HG02678 (cell line): Measurements from ENCODE around the gene DAND5.

Experiments used
- ATAC-seq: cut with Tn5 transposase; IDR thresholded peaks from one replicate; pipeline ENCODE4 v1.9.1; 2021; ENCODE audit warnings: mild to moderate bottlenecking, moderate library complexity; ENCODE audit not compliant: unreplicated experiment

DAND5 gene

DNA sequence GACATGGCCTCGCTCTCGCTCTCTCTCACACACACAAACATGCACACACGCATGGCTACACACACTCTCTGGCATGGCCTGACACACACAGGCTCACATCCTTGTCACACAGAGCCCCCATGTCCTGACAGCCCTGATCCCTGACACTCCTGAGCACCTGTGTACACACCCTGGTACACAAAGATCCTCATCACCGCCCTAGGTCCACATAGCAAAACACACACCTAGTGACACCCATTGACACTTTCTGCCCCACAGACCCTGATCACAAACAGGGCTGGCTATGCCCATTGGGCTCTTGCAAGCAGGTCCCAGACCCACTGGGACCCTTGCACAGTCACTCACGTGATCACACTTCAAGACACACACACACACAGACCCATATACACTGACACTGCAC, 21.9 kb downstream of the DAND5 start:
- no peak for ATAC-seq

DNA sequence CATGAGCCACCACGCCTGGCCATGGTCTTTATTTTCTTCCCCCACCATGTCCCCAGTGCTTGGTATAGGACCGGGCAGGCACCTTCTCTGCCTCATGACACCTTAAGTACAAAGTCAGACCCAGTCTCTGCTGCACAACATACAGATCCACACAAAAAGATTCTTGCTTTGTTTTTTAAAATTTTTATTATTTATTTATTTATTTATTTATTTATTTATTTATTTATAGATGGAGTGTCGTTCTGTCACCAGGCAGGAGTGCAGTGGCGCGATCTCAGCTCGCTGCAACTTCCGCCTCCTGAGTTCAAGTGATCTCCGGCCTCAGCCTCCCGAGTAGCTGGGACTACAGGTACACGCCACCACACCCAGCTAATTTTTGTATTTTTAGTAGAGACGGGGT, 23.4 kb downstream of the DAND5 start:
- no peak for ATAC-seq

DNA sequence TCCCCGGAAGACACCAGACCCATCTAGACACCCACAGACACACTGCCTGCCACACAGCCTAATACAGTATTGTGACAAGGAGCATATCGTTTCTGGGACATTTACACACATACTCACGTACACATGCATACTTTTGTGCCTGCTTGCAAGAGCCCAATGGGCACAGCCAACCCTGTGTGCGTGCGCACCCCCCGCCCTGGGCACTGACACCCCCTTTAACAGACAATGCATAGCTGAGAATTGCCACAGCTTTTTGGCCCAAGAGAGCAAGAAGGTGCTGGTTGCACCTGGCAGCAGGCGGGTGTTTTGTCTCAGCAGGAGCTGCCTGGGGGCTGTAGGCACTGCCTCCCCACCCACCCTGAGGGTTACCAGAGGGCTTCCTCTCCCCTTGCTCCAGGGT, 24.2 kb downstream of the DAND5 start:
- ATAC-seq = no peak

DNA sequence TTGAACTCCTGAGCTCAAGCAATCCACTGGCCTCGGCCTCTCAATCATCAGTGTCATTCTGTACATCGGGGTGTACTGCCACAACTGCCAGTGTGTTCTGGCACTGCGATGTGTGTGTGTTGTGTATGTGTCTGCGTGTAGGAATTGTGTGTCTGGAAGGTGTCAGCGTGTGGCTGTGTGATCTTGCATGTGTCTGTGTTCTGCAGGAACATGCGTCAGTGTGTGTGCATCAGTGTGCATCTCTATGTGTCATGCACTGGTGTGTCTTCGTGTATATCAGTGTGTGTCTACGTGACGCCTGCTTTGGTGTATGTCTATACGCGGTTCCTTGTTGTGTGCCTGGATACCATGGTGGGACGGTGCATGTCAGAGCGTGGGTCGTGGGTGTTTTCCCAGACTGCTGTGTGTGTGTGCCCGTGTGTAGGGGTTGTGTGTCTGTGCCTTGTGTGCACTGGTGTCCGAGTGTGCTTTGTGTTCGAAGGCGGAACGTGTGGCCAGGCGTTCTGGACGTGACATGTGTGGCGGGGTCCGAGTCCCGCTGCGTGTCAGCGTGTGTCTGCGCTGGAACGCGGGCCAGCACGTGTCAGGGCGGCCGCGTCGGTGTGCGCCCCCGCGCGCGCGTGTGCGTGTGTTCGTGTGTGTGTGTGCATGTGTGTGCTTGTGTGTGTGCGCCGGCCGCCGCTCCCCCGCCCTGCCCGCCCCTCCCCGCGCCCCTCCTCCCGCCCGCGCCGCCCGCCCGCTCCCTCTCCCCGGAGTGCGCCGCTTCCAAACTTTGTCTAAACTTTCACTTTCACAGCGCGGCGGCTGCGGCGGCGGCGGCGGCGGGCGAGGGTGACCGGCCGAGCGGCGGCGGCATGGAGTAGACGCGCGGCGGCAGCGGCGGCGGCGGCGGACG, 25.6 kb downstream of the DAND5 start, which contains the start of gene NFIX:
Gene NFIX (plus strand): TSS at position 775 of the 895 bp plus-strand sequence. CDS start 363 bp downstream, outside the sequence.
- ATAC-seq = no peak

DNA sequence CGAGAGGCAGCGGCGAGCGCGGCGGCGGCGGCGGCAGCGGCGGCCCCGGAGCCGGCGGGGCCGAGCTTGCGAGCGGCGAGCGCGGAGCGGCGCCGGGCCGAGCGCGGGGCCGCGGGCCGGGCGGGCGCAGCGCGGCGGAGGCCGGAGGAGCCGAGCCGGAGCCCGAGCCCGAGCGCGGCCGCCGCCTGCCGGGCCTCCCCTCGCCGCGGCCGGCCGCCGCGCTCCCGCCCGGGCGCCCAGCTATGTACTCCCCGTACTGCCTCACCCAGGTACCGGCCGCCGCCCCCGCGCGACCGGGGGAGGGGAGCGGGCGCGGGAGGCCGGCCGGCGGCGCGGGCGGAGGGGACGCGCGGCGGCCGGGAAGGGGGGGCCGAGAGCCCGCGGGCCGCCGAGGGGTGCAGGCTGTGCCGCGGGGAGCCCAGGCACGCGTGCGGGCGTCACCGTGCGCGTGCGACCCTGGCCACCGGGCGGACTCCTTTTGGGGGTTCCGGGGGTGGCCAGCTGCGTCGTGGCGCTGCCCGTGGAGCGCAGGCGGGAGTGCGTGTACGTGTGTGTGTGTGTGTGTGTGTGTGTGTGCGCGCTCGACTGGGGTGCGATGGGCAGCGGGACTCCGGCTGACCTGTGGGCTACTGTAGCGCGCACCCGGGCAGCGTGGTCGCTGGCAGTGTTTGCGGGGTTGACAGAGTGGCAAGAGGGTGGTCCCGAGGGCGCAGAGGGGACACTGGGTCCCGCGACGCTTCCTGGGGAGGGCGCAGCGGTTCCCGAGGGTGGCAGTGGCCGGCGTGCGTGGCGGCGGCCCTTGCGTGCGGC, 26.4 kb downstream of the DAND5 start:
- ATAC-seq = no peak

GRCh38 chr19:12996406-12997094, 27.2 kb downstream of the DAND5 start:
- ATAC-seq = no peak

DNA sequence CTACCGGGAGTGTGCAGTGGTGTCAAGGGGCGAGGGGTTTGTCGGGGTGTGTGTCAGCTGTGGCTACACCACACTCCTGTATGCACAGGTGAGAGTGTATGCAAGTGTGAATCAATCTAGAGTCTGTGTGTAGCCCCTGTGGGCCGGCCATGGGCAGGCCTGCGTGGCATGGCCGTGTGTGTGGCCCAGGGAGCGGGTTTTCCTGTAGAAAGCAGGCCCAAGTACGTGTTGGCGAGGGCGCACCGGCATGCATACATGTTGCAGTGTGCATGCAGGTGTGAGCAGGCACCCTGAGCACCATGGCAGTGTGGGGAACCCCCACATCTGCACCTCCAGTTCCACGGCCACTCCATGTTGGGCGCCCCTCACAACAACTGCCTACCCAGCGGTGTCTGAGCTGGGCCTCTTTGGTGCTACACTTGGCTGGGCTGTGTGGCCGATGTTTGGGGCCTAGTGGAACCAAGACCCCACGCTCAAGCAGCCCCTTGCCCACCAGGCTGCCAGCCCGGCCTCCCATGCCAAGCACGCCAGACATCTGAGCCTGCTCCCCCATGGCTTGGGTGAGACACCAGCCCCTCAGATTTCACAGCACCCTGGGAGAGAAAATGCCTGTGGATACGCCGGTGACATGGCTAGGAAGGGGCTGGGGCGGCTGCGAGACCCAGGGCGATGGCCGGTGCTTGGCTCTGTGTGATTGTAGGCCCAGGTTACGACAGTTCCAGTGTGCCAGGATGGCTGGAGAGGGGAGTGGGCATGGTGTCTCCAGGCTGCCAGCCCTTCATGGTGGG, 28.0 kb downstream of the DAND5 start:
- ATAC-seq = no peak

DNA sequence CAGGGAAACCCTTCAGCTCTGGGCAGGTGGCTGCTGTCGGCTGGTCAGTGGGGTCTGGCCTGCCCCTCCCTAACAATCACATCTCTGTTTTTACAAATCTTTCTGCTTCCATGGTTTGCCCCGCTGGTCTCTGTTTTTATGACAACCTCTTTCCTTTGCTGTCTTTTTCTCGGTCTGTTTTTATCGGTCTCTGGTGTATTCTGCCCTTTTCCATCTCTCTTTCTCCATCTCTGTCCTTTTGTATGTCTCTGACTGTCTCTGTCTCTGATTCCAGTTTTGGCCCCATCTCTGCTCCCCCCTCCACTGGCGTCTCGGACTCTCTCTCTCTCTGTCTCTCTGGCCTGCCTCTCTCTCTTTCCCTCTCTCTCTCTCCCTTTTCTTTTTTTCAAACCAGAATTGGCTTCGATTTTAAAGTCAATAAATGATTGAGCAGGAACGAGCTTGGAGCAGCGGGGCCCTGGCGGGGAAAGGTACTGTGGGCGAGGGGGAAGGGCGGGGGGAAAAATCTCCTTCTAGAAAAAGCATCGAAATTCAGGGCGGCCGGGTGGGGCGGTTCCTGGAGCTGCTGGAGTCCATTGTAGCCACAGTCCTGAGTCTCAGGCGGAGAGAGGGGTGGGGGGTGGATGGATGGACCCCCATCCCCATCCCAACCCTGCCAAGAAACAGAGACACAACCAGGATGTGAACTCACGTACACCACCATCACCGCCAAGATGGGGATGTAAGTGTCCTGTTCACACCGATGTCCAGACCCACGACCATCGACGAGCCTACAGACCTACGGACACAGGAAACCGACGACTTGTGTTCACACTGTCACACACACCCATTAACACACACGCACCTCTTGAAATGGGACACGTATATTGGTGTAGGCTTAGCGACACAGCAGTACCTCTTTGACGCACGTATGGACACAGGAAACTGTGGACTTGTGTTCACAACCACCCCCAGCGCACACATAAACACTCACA, 28.9 kb downstream of the DAND5 start:
- no peak for ATAC-seq

GRCh38 chr19:13001166-13001501, 31.8 kb downstream of the DAND5 start:
- ATAC-seq = no peak

DNA sequence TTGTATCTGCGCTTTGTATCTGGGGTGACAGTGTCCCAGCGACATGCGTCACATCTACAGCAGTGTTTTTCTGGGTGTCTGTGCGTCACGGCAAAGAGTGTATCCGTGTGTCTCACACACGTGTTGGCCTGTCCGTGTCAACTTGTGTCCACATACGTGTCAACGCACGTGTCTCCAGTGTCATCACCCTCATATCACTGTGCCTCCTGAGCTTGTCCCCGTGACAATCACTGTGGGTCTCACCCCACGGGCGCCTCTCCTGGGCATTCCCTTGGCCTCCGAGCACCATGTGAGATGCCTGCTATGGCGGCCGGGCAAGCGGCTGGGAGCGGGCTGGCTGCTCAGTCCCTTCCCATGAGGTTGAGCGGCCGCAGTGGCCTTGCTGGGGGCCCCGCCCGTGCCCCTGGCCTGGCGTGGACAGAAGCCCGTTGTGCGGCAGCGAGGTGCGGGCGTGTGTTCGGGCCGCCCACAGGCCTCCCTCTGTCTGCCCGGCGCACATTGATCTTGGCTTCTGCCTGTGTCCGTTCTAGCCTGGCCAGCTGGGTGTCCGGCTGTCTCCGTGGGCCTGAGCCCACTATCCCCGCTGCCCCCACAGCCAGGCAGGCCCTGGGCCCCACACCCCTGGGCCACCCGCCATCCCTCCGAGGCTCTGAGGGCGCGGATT, 32.3 kb downstream of the DAND5 start:
- ATAC-seq = no peak

GRCh38 chr19:13002166-13002898, 33.0 kb downstream of the DAND5 start:
- no peak for ATAC-seq

DNA sequence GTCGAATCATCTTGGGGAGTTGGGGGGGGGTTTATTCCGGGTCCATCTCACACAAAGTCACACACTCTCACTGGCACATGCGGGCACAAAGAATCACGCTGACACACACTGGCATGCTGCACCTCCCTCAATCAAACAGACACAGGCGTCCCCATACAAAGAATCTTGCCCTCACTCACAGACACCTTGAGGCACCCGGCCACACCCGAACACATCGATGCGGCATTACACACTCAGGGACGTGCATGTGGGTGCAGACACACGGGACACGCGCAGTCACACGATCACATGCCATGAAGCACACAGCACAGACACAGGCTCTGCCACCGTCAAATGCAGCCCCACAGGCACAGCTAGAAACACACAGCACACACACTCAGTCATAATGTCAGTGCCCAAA, 33.7 kb downstream of the DAND5 start:
- no peak for ATAC-seq

- no peak for ATAC-seq
Measured at GRCh38 chr19:13004273-13004672, 34.9 kb downstream of the DAND5 start.

GRCh38 chr19:13005253-13005652, 35.9 kb downstream of the DAND5 start:
- ATAC-seq = no peak

DNA sequence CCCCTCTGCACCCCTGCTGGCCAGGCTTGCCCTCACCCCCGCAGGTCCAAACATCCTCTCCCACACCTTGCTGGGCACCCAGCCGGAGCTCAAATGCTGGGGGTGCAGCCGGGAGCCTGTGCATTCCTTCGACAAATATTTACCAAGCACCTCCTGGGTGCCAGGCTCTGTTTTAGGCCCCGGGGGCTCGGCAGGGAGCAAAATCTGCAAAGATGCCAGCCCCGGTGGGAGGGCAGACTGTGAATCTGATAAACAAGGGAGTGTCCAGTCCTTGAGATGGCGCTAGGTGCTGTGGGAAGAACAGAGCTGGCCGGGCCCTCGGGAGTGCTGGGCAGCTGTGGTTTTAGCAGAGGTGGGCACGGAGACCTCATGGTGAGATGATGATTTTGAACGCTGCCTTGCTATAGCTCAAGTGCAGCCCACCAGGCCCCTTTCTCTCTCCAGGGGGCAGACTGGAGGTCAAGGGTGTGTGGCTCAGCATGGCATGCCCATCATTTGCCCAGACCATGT, 36.5 kb downstream of the DAND5 start:
- no peak for ATAC-seq

DNA sequence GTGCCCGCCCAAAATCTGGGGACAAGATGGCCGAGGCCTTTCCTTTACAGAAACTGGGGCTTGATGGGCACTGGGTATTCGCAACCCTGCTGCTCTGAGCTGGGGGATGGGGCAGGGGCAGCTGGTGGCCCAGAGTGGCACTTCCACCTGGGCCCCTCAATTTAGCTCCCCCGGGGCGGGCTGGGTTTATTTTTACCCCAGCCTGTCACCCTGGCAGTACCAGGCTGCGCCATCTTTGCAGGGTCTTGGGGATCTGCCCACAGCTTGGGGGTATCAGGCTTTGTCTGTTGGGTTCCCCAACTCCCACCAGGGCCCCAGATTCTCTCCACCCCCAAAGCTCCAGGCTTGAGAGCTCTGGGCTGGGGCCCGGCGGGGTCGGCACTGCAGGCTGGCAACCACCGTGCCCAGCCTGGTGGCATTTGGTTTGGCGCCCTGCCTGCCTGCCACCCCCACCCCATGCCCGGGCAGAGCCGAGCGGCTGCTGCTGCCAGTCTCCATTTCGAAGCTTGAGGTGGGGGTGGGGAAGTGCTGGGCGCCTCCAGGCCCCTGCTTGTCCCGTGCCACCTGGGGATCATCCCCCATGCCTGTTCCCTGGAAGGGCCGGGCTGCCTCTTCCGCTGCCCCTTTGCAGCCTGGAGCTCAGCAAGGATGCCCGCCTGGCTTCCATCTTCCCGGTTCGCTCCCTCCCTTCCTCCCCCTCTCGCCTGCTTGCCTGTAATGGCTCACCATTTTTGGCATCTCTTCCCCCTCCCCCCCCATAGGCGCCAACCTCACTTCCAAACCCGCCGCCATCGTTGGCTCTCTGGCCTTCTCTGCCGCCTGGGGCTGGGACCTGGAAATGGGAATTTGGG, 37.3 kb downstream of the DAND5 start:
- no peak for ATAC-seq
